HCT116 (cell line): ENCODE measurements around the gene PTPRCAP.

Source experiments
- CTCF ChIP-seq, 3 experiments: fragments of 200-600 bp in 1 of 3; sonication (generic) in 1 of 3; IDR thresholded peaks in 2 of 3; conservative IDR thresholded peaks in 1 of 3; 2 replicates each; pipeline ENCODE4 v1.5.1; 2012 to 2017; ENCODE audit warnings: low read depth in 2 of 3, low read length in 2 of 3, antibody characterized with exemption in 1 of 3, borderline replicate concordance in 1 of 3, control low read depth in 1 of 3, mild to moderate bottlenecking in 1 of 3, mixed read lengths in 1 of 3, mixed run types in 1 of 3, moderate library complexity in 1 of 3; ENCODE audit not compliant: insufficient read depth in 1 of 3
- JUND ChIP-seq: IDR thresholded peaks from 2 replicates; pipeline ENCODE4 v1.6.1; 2012
- MAX ChIP-seq: IDR thresholded peaks from 2 replicates; pipeline ENCODE4 v1.6.1; 2012
- POLR2A ChIP-seq: IDR thresholded peaks from 2 replicates; pipeline ENCODE4 v1.7.0; 2011; ENCODE audit warnings: borderline replicate concordance; ENCODE audit not compliant: insufficient read depth, insufficient read length; ENCODE audit errors: extremely low read depth
- REST ChIP-seq: IDR thresholded peaks from 2 replicates; pipeline ENCODE4 v1.6.1; 2012; ENCODE audit warnings: low read depth
- SRF ChIP-seq: IDR thresholded peaks from 2 replicates; pipeline ENCODE4 v1.6.1; 2012; ENCODE audit warnings: low read depth

- TF ChIP-seq REST (no peak), CTCF (IDR thresholded peaks at IDR 0.05 in 2 of 3, conservative IDR thresholded peaks at IDR 0.05 in 1 of 3; ENCODE audit: borderline replicate concordance in 1 of 3, insufficient read depth in 1 of 3, low read depth in 2 of 3, low read length in 2 of 3) (no peak), JUND (no peak), POLR2A (no peak), MAX (no peak), SRF (no peak)
Observed at GRCh38 chr11:67452141-67452952, 14.9 kb upstream of the PTPRCAP start, which contains the start of gene GPR152.
